Body of pancreas (tissue), 4 donors: ENCODE data around the gene FGF2.
"Not testable (repeated sequence)": the region's sequence is repeated elsewhere in the genome, so short reads cannot be mapped to it uniquely, and the experiment has no call there.

ENCODE experiments used
- POLR2A ChIP-seq, 3 donors: fragments of 450-650 bp; IDR thresholded peaks; one replicate each; pipeline ENCODE4 v1.6.1; 2016; ENCODE audit warnings: antibody characterized with exemption in 3 of 3, mild to moderate bottlenecking in 2 of 3
- TF ChIP-seq, protein P1 (sequence below), 7 experiments: fragments of 450-650 bp in 4 of 7; fragments of 200-600 bp in 3 of 7; sonication (generic) in 3 of 7; IDR thresholded peaks; one replicate each; pipeline ENCODE4 v1.5.1; 2016 to 2019; ENCODE audit warnings: antibody characterized with exemption in 7 of 7

DNA sequence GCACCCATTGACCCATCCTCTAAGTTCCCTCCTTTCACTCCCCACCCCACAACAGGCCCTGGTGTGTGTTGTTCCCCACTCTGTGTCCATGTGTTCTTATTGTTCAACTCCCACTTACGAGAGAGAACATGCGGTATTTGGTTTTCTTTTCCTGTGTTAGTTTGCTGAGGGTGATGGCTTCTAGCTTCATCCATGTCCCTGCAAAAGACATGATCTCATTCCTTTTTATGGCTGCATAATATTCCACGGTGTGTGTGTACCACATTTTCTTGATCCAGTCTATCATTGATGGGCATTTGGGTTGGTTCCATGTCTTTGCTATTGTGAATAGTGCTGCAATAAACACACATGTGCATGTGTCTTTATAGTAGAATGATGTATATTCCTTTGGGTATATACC lies 41.6 kb downstream of the FGF2 start:
- TF ChIP-seq, protein P1, sequence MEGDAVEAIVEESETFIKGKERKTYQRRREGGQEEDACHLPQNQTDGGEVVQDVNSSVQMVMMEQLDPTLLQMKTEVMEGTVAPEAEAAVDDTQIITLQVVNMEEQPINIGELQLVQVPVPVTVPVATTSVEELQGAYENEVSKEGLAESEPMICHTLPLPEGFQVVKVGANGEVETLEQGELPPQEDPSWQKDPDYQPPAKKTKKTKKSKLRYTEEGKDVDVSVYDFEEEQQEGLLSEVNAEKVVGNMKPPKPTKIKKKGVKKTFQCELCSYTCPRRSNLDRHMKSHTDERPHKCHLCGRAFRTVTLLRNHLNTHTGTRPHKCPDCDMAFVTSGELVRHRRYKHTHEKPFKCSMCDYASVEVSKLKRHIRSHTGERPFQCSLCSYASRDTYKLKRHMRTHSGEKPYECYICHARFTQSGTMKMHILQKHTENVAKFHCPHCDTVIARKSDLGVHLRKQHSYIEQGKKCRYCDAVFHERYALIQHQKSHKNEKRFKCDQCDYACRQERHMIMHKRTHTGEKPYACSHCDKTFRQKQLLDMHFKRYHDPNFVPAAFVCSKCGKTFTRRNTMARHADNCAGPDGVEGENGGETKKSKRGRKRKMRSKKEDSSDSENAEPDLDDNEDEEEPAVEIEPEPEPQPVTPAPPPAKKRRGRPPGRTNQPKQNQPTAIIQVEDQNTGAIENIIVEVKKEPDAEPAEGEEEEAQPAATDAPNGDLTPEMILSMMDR (IDR thresholded peaks at IDR 0.05), result not testable (repeated sequence)
- not testable (repeated sequence) for TF ChIP-seq POLR2A (IDR thresholded peaks at IDR 0.05)
